Loucy (cell line): Measurements from ENCODE around the gene MUSK.

Source experiments
- H2AFZ ChIP-seq: fragments of 200-600 bp; sonication (generic); 2 replicates; pipeline ENCODE4 v1.6.0; 2016; ENCODE audit warnings: antibody characterized with exemption, mild to moderate bottlenecking, low read length, moderate library complexity
- H3F3A ChIP-seq: fragments of 200-600 bp; 2 replicates; pipeline ENCODE4 v1.6.0; 2016; ENCODE audit warnings: antibody characterized with exemption, low read depth, mild to moderate bottlenecking
- H3K27me3 ChIP-seq: fragments of 200-600 bp; sonication (generic); 2 replicates; pipeline ENCODE4 v1.6.1; 2014; ENCODE audit warnings: low read length, mild to moderate bottlenecking; ENCODE audit not compliant: insufficient read depth, poor library complexity, severe bottlenecking
- H3K36me3 ChIP-seq: fragments of 200-600 bp; sonication (generic); 2 replicates; pipeline ENCODE4 v1.6.1; 2016; ENCODE audit warnings: low read length; ENCODE audit not compliant: insufficient read depth
- H3K4me1 ChIP-seq: fragments of 200-600 bp; sonication (generic); 2 replicates; pipeline ENCODE4 v1.5.1; 2014; ENCODE audit warnings: low read length, mild to moderate bottlenecking; ENCODE audit not compliant: insufficient read depth, poor library complexity, severe bottlenecking
- H3K4me2 ChIP-seq: fragments of 200-600 bp; sonication (generic); 2 replicates; pipeline ENCODE4 v1.6.0; 2014; ENCODE audit warnings: antibody characterized with exemption, low read length, low read depth, mild to moderate bottlenecking; ENCODE audit not compliant: poor library complexity, severe bottlenecking
- H3K4me3 ChIP-seq: fragments of 200-600 bp; sonication (generic); 2 replicates; pipeline ENCODE4 v1.5.1; 2014; ENCODE audit warnings: low read length, mild to moderate bottlenecking, mixed read lengths; ENCODE audit not compliant: poor library complexity, severe bottlenecking
- H3K79me2 ChIP-seq: fragments of 200-600 bp; sonication (generic); 2 replicates; pipeline ENCODE4 v1.6.1; 2014; ENCODE audit warnings: low read length; ENCODE audit not compliant: insufficient read depth
- H3K9ac ChIP-seq: fragments of 200-600 bp; sonication (generic); 2 replicates; pipeline ENCODE4 v1.6.0; 2014; ENCODE audit warnings: mild to moderate bottlenecking, low read depth, low read length, moderate library complexity; ENCODE audit not compliant: poor library complexity, severe bottlenecking
- H3K9me2 ChIP-seq: fragments of 200-600 bp; sonication (generic); replicated peaks from 2 replicates; pipeline ENCODE4 v1.6.1; 2016; ENCODE audit warnings: low read depth, low read length, mixed read lengths
- H3K9me3 ChIP-seq: fragments of 200-600 bp; sonication (generic); 2 replicates; pipeline ENCODE4 v1.6.1; 2014; ENCODE audit warnings: mild to moderate bottlenecking, antibody characterized with exemption, low read length, low read depth; ENCODE audit not compliant: insufficient read depth
- H4K20me1 ChIP-seq: fragments of 200-600 bp; sonication (generic); 2 replicates; pipeline ENCODE4 v1.6.0; 2014; ENCODE audit warnings: antibody characterized with exemption, low read length, mild to moderate bottlenecking; ENCODE audit not compliant: insufficient read depth, poor library complexity, severe bottlenecking
- CTCF ChIP-seq: fragments of 200-600 bp; sonication (generic); conservative IDR thresholded peaks from 2 replicates; pipeline ENCODE4 v1.5.1; 2014; ENCODE audit warnings: mild to moderate bottlenecking, antibody characterized with exemption, low read length
- EZH2phosphoT487 ChIP-seq: fragments of 200-600 bp; IDR thresholded peaks from 2 replicates; pipeline ENCODE4 v1.6.1; 2018; ENCODE audit warnings: antibody characterized with exemption, mild to moderate bottlenecking, moderate library complexity, borderline replicate concordance

Gene MUSK

GRCh38 chr9:110710420-110710819 is 41.8 kb downstream of the MUSK start:
- Histone ChIP-seq H3K4me2 (no peak overlapping the region), H3K9me3 (no peaks in the 10 kb centered on the region), H3K9ac (no peak overlapping the region), H3F3A (no peaks in the 10 kb centered on the region), H2AFZ (no peak overlapping the region), H4K20me1 (no peaks in the 10 kb centered on the region), H3K79me2 (no peaks in the 10 kb centered on the region), H3K4me1 (no peaks in the 10 kb centered on the region), H3K4me3 (no peak overlapping the region), H3K27me3 (no peaks in the 10 kb centered on the region), H3K9me2 (no peaks in the 10 kb centered on the region), H3K36me3 (no peaks in the 10 kb centered on the region)
- TF ChIP-seq EZH2phosphoT487 (no peak), CTCF (no peak)

- no peaks in the 10 kb centered on the region for H3K4me1 ChIP-seq
- no peaks in the 10 kb centered on the region for H3F3A ChIP-seq
- H3K79me2 ChIP-seq, result no peaks in the 10 kb centered on the region
- H3K4me3 ChIP-seq, result no peak overlapping the region
- H3K27me3 ChIP-seq, result no peaks in the 10 kb centered on the region
- H4K20me1 ChIP-seq, result no peaks in the 10 kb centered on the region
- no peak overlapping the region for H3K4me2 ChIP-seq
- TF ChIP-seq CTCF (no peak), EZH2phosphoT487 (no peak)
- no peaks in the 10 kb centered on the region for H3K9me2 ChIP-seq
- H3K9ac ChIP-seq, result no peak overlapping the region
- no peak overlapping the region for H2AFZ ChIP-seq
- no peaks in the 10 kb centered on the region for H3K36me3 ChIP-seq
- H3K9me3 ChIP-seq, result no peaks in the 10 kb centered on the region
Measured at GRCh38 chr9:110712955-110713354, 44.4 kb downstream of the MUSK start.

GRCh38 chr9:110714314-110714713 is 45.7 kb downstream of the MUSK start:
- Histone ChIP-seq H3K27me3 (no peaks in the 10 kb centered on the region), H3K9me3 (no peaks in the 10 kb centered on the region), H4K20me1 (no peaks in the 10 kb centered on the region), H3K4me1 (no peaks in the 10 kb centered on the region), H3K9me2 (no peaks in the 10 kb centered on the region), H3K36me3 (no peaks in the 10 kb centered on the region), H2AFZ (no peak overlapping the region), H3K4me3 (no peak overlapping the region), H3K9ac (no peak overlapping the region), H3F3A (no peaks in the 10 kb centered on the region), H3K4me2 (no peak overlapping the region), H3K79me2 (no peaks in the 10 kb centered on the region)
- TF ChIP-seq CTCF (no peak), EZH2phosphoT487 (no peak)
